Testis (tissue), 3 donors: ENCODE results near the gene ERBB2. TPM values are rescaled to one million over a fixed set of nuclear protein-coding genes. Genes with fewer than 3 reads are reported as not detected.

Experiments
- DNase-seq: peaks from one replicate; pipeline ENCODE4 v3.0.0-alpha.2; 2019
- H3K27ac ChIP-seq, 2 donors: fragments of 200-600 bp; sonication (generic); one replicate each; pipeline ENCODE4 v1.5.1; 2019
- H3K27me3 ChIP-seq: fragments of 200-600 bp; sonication (generic); one replicate; pipeline ENCODE4 v1.5.1; 2019
- H3K36me3 ChIP-seq: fragments of 200-600 bp; sonication (generic); one replicate; pipeline ENCODE4 v1.5.1; 2017; ENCODE audit warnings: low read depth; ENCODE audit errors: missing control alignments
- H3K4me1 ChIP-seq: fragments of 200-600 bp; sonication (generic); one replicate; pipeline ENCODE4 v1.5.1; 2019
- H3K4me3 ChIP-seq, 2 donors: fragments of 200-600 bp; sonication (generic); one replicate each; pipeline ENCODE4 v1.5.1; 2017 to 2019
- H3K9me3 ChIP-seq: fragments of 200-600 bp; sonication (generic); one replicate; pipeline ENCODE4 v1.5.1; 2017
- POLR2A ChIP-seq: fragments of 450-650 bp; IDR thresholded peaks from one replicate; pipeline ENCODE4 v1.6.1; 2017; ENCODE audit warnings: antibody characterized with exemption, mild to moderate bottlenecking, moderate library complexity
- WGBS, 2 donors: methylation state at CpG; one replicate each; pipeline ENCODE4 v1.1.5; 2018; 5-methylcytosine and 5-hydroxymethylcytosine counted together
- intact Hi-C: fragments of 100-400 bp; cut with DNase I; formaldehyde crosslinking; loops from one replicate; pipeline ENCODE4 v1.15.1; 2023; ENCODE audit warnings: low total_unique reads
- polyA plus RNA-seq: library from polyadenylated mRNA; stranded (reverse); fragments of 350-450 nt; fragmentation: Illumina TruSeq; extraction: RNeasy Lipid Tissue Mini Kit (QIAGEN cat#74804); gene quantifications from one replicate; pipeline ENCODE4 v1.2.3, GENCODE V29; 2014; ENCODE audit warnings: low read depth, low replicate concordance; ENCODE audit not compliant: insufficient read depth
- total RNA-seq, 2 donors: library from RNA; depleted of rRNA; stranded (reverse); fragments of >200 nt; gene quantifications; one replicate each; pipeline ENCODE4 v1.2.3, GENCODE V29; 2016
- TF ChIP-seq, protein P1 (sequence below), 3 experiments: fragments of 450-650 bp in 2 of 3; fragments of 200-600 bp in 1 of 3; sonication (generic) in 1 of 3; IDR thresholded peaks; one replicate each; pipeline ENCODE4 v1.5.1; 2016 to 2019; ENCODE audit warnings: antibody characterized with exemption in 3 of 3, mild to moderate bottlenecking in 2 of 3, moderate library complexity in 1 of 3

ERBB2 gene
- total and polyA plus RNA-seq, 3 donors from 2014 or later: 32.1 to 40.0 (median 32.1) TPM

DNA sequence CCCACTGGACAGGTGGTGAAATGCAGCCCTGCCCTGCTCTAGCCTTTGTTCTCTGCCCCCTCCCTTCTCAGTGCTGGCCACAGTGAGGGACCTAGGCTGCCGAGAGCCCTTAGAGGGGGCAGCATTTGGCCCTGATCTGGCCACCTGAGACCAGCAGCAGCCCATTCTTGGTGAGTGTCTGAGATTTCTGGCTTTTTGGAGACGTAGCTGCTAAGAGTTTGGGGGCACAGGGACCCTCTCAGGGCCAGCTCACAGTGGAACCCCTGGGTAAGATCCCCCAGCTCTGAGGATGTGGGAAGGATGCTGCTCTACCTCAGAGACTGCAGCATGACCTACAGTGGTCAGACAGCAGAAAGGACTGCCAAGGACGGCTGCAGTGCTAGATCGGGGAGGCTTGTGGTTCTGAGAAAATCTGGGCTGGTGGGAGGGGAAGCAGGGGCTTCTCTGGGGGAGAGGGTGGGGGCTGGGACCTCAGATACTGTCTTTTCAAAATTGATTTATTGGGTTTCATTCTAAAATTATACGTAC lies 51.2 kb downstream of the ERBB2 start:
- 46 to 87% methylated on average over 5 of the region's 5 CpGs for WGBS, 2 donors
- Histone ChIP-seq H3K27me3 (no peaks in the 10 kb centered on the region), H3K36me3 (no peaks in the 10 kb centered on the region), H3K4me3 (no peak overlapping the region), H3K4me1 (peaks cover 37% of the 10 kb centered on the region), H3K9me3 (no peaks in the 10 kb centered on the region), H3K27ac (no peak overlapping the region)
- no peak for DNase-seq
- intact Hi-C loops: no loop called here
- TF ChIP-seq POLR2A: no peak
- TF ChIP-seq, protein P1, sequence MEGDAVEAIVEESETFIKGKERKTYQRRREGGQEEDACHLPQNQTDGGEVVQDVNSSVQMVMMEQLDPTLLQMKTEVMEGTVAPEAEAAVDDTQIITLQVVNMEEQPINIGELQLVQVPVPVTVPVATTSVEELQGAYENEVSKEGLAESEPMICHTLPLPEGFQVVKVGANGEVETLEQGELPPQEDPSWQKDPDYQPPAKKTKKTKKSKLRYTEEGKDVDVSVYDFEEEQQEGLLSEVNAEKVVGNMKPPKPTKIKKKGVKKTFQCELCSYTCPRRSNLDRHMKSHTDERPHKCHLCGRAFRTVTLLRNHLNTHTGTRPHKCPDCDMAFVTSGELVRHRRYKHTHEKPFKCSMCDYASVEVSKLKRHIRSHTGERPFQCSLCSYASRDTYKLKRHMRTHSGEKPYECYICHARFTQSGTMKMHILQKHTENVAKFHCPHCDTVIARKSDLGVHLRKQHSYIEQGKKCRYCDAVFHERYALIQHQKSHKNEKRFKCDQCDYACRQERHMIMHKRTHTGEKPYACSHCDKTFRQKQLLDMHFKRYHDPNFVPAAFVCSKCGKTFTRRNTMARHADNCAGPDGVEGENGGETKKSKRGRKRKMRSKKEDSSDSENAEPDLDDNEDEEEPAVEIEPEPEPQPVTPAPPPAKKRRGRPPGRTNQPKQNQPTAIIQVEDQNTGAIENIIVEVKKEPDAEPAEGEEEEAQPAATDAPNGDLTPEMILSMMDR (IDR thresholded peaks at IDR 0.05): no peak

DNA sequence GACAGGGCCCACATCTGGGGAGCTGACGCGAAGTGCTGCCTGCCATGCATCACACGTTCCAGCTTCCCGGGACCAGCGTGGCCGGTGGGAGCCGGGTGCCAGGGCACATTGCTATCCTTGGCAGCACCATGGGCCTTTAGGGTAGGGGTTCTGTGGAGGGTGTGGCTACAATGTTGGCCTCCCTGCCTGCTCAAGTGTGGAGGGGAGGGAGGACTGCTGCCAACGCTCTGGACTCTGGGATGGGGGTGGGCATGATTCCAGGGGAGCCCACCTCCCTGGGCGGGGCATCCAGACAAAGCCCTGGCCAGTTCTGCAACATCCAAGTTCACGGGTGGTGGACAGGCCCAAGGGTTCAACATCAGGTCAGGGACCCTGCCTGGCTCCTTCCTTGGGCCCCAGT lies 51.8 kb downstream of the ERBB2 start:
- intact Hi-C loops: no loop called here
- 55 to 59% methylated on average over 9 to 10 of the region's 10 CpGs for WGBS, 2 donors
- no peak for DNase-seq
- no peak overlapping the region for H3K27ac ChIP-seq
- H3K27me3 ChIP-seq: no peaks in the 10 kb centered on the region
- H3K4me1 ChIP-seq: peaks cover 37% of the 10 kb centered on the region
- no peaks in the 10 kb centered on the region for H3K9me3 ChIP-seq
- H3K4me3 ChIP-seq: no peak overlapping the region
- H3K36me3 ChIP-seq: no peaks in the 10 kb centered on the region
- no peak for TF ChIP-seq POLR2A
- TF ChIP-seq, protein P1 (IDR thresholded peaks at IDR 0.05): no peak

DNA sequence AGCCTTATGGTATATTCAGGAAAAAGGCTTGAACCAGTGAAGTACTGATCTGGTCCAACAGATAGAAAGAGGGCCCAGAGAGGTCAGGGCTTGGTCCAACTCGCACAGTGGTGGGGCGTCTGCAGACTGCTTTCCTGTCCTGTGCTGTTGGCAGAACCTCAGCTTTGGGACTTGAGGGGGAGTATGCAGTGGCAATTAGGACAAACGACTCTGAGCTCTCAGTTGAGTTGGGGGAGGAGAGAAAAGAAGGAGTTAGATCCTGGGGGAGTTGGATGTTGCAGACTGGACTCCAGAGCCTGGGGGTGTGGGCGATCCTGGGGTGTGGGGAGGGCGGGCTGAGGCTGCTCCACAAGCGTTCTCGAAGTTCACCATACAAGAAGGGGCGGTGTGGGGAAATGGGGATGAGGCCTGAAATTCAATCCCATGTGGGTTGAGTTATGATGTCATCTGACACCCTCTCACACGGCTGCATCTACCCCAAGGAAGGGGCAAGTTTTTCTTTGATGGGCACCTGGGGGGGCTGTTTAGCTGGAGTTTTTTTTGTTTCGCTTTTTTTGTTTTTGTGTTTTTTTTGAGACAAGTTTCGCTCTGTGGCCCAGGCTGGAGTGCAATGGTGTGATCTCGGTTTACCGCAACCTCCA lies 52.5 kb downstream of the ERBB2 start:
- Histone ChIP-seq H3K4me3 (no peak overlapping the region), H3K4me1 (peaks cover 31% of the 10 kb centered on the region), H3K27me3 (no peaks in the 10 kb centered on the region), H3K27ac (no peak overlapping the region), H3K36me3 (no peaks in the 10 kb centered on the region), H3K9me3 (no peaks in the 10 kb centered on the region)
- intact Hi-C loops: no loop called here
- TF ChIP-seq POLR2A: no peak
- TF ChIP-seq, protein P1 (IDR thresholded peaks at IDR 0.05): no peak
- DNase-seq: peak; percentile 67
- 71 to 73% methylated on average over 13 of the region's 13 CpGs for WGBS, 2 donors

DNA sequence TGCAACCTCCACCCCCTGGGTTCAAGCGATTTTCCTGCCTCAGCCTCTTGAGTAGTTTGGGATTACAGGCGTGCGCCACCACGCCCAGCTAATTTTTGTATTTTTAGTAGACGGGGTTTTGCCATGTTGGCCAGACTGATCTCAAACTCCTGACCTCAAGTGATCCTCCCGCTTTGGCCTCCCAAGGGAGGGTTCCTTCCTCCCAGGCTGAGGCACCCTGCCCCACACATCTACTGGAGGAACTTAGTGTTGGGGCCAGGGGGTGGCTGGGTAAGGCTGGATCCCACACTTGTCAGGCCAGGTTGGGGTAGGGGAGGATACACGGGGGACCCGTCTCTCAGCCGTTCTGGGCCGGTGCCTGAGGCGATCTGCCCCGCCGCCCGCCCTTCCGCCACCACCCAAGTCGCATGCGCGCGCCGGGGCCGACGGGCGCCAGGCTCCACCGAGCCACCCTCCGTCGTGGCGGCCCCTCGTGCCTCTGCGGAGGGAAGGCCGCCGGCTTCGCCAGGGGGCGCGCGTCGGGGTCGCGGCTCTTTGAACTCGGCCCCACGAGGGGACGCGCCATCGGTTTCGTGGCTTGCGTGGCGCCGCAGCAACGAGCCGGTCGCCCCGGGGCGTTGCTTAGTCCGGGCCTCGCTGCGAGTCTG lies 53.8 kb downstream of the ERBB2 start:
- peak overlapping the region; percentile 65 to 74 for H3K4me3 ChIP-seq
- no peaks in the 10 kb centered on the region for H3K9me3 ChIP-seq
- peak; percentile 53 for DNase-seq
- H3K36me3 ChIP-seq: no peaks in the 10 kb centered on the region
- TF ChIP-seq POLR2A: no peak
- TF ChIP-seq, protein P1 (IDR thresholded peaks at IDR 0.05): no peak
- no peaks in the 10 kb centered on the region for H3K27me3 ChIP-seq
- H3K27ac ChIP-seq: peak overlapping the region; percentile 34 to 90
- H3K4me1 ChIP-seq: peaks cover 31% of the 10 kb centered on the region
- intact Hi-C loops: no loop called here
- WGBS, 2 donors: 8 to 48% methylated on average over 6 to 55 of the region's 55 CpGs
